Measurements from ENCODE around the gene SLC41A2.
"Not testable (repeated sequence)": the region's sequence is repeated elsewhere in the genome, so short reads cannot be mapped to it uniquely, and the experiment has no call there.

The SLC41A2 gene, protein sequence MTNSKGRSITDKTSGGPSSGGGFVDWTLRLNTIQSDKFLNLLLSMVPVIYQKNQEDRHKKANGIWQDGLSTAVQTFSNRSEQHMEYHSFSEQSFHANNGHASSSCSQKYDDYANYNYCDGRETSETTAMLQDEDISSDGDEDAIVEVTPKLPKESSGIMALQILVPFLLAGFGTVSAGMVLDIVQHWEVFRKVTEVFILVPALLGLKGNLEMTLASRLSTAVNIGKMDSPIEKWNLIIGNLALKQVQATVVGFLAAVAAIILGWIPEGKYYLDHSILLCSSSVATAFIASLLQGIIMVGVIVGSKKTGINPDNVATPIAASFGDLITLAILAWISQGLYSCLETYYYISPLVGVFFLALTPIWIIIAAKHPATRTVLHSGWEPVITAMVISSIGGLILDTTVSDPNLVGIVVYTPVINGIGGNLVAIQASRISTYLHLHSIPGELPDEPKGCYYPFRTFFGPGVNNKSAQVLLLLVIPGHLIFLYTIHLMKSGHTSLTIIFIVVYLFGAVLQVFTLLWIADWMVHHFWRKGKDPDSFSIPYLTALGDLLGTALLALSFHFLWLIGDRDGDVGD

DNA sequence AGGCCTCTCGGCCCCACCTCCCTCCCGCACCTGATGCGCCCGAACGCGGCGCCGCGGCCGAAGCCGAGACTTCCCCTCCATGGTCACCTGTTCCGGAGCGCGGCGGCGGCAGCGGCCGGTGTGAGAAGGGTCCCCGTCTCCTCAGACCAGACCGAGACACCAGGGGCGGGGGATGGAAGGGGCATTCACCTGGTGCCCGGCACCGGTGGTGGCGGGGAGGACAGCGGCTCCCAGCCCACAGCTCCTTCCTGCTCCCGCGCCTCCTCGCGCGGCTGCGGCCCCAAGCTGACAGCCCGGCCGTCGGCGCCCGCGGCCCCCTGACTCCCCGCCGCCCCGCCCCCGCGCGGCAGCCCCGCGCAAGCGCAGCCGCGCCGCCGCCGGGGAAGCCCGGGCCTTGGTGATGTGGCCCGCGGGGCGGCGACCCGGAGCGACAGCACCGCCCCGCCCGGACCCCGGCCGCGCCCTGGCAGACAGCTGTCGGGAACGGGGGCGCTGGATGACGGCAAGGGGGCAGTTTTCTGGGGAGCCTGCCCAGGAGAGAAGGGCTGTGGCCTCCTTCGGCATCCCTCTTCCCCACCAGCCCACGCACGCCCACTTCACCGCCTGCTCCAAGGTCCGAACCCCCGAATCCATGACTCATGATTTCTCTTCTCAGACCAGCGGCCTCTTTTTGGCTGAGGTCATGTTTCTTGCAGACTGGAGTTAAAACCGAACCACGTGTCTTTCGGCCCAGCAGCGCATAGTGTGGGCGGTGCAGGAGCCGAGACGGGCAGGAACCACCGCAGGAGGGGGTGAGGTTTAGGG, at the start of gene SLC41A2:
Gene SLC41A2 (minus strand): TSS at position 290 of the 804 bp plus-strand sequence. CDS start 29,763 bp downstream, outside the sequence.
- DNase-seq (ENCODE audit: low read depth in 2 of 3, low spot score in 1 of 3), result peak; percentile 50 to 70 (median 65)

DNA sequence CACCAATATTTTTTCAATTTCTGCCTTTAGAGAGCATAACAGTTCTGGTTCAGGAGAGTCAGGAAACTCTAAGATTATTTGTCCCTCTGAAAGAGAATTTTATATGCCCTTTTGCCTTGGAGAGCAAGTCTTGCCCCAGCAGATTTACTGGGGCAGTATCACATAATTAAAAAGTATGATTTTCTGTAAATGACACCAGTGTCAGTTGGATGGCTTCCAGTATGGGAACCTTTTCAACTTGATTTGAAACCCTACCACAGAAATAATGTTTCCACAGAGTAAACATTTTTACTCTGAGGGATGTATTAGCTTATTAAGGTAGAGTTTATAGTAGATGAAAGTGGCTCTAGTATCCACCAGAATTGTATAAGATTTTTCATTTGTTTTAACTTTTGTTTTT, 43.4 kb upstream of the SLC41A2 start:
- no peak for DNase-seq (ENCODE audit: low read depth in 2 of 3, low spot score in 1 of 3)

DNA sequence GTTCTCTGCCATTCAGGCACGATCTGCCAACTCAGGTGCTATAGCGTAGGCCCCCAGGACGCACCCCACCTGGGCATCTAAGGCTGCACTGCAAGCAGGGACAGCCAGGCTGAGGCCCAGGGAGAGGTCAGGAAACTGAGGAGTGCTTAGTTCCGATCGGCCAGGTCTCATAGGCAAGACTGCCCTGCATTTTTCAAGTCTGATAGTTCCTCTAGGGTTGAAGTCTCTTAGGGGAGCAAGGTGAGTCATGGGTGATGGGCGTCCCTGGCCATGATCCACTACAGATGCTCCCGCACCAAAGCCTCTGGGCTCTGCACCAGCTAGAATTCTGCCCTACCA, 41.2 kb upstream of the SLC41A2 start:
- no peak for DNase-seq (ENCODE audit: low read depth in 2 of 3, low spot score in 1 of 3)

GRCh38 chr12:104998423-104999346, 40.6 kb upstream of the SLC41A2 start:
- no peak for DNase-seq (ENCODE audit: low read depth in 2 of 3, low spot score in 1 of 3)

DNA sequence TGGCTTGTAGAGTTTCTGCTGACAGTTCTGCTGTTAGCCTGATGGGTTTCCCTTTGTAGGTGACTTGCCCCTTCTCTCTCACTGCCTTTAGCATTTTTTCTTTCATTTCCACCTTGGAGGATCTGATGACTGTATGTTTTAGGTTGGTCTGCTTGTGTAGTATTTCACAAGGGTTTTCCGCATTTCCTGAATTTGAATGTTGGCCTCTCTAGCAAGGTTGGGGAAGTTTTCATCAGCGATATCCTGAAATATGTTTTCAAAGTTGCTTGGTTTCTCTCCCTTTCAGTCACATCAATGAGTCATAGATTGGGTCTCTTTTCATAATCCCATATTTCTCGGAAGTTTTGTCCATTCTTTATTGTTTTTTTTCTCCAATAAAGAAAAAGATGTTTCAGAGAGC, 39.5 kb upstream of the SLC41A2 start:
- no peak for DNase-seq (ENCODE audit: low read depth in 2 of 3, low spot score in 1 of 3)

DNA sequence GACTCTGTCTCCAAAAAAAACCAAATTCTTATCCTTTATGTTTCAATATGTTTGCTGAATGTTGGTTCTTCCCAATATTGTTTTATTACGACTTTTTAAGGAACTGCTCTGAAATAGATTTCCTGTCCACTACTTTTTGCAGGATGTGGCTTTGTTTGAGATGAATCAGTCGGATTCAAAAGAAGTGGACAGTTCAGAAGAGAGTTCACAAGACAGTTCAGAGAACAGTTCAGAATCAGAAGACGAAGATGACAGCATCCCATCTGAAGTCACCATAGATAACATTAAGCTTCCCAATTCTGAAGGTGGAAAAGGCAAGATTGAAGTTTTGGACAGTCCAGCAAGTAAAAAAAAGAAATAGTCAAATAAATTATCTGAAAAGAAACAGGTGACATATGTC, 36.2 kb upstream of the SLC41A2 start:
- no peak for DNase-seq (ENCODE audit: low read depth in 2 of 3, low spot score in 1 of 3)

- no peak for DNase-seq (ENCODE audit: low read depth in 2 of 3, low spot score in 1 of 3)
These were observed 33.6 kb upstream of the SLC41A2 start for GRCh38 chr12:104991565-104992128.

DNA sequence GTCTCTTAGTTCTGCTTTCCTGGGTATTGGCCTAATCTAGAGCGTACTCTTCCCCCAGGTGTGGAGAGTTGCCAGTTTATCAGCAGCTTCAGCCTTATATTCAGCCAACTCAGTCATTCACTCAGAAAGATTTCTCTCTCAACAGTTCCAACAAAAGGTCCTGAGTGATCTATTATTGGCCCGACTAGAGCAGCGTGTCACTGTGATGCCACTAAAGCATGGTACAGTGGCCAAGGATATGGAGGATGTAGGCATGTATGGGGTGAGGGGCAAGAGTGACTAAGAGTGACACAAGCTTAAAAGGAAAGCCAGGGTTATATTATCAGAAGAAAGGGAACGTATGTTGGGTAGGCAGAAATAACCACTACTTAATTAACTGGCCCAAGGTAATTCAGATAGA, 32.9 kb upstream of the SLC41A2 start:
- DNase-seq (ENCODE audit: low read depth in 2 of 3, low spot score in 1 of 3), result no peak

DNA sequence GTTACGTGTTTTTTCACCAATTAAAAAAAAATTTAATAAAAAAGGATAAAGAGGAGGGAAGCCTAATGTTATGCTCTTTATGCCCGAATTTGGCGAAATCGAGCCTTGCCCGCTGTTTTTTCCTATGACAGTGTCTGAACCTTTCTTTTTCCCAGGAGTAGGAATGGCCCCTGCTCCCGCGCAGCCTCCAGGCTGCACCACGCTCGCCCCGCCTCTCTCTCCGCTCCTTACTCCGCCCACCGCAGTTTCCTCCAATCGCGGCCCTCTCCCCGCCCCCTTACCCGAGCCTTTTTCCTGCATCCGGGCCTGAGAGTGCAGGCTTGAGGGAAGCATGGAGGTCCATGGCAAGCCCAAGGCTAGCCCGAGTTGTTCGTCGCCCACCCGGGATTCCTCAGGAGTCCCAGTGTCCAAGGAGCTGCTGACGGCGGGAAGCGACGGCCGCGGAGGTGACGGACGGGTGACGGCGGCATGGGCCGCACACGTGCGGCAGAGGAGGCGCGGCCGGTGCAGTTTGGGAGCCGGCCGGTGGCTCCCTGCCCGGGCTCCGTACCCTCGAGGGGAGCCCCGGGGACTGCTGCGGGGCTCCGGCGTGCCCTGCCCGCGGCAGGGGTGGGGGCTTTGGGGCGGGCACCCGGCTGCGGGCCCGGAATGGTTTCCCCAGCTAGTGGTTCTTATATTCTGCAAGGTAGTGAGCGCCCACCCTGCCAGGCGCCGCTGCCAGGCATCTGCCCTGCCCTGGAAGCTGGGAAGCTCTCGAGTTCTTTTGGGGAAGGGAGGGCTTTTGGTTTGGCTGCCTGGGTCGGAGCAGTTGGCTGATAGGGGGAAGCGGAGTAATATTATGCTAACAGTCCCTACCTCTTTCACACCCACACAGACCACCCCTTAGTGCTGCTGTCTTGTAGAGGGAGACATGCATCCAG, 28.2 kb upstream of the SLC41A2 start, which contains the start of gene NOPCHAP1:
Gene NOPCHAP1 (plus strand): TSS at position 295 of the 920 bp plus-strand sequence. CDS start 37 bp downstream, at position 332.
- peak; percentile 70 to 86 (median 82) for DNase-seq (ENCODE audit: low read depth in 2 of 3, low spot score in 1 of 3)

DNA sequence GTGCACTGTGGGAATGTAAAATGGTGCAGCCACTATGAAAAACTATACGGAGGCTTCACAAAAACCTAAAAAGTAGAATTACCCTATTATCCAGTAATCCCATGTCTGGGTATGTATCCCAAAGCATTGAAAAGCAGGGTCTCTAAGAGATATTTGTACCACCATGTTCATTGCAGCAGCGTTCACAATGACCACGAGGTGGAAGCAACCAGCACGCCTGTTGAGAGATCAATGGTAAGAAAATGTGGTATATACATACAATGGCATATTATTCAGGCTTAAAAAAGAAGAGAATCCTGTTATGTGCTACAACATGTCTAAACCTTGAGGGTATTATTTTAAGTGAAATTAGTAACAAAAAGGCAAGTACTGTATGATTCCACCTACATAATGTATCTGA, 27.1 kb upstream of the SLC41A2 start:
- no peak for DNase-seq (ENCODE audit: low read depth in 2 of 3, low spot score in 1 of 3)

DNA sequence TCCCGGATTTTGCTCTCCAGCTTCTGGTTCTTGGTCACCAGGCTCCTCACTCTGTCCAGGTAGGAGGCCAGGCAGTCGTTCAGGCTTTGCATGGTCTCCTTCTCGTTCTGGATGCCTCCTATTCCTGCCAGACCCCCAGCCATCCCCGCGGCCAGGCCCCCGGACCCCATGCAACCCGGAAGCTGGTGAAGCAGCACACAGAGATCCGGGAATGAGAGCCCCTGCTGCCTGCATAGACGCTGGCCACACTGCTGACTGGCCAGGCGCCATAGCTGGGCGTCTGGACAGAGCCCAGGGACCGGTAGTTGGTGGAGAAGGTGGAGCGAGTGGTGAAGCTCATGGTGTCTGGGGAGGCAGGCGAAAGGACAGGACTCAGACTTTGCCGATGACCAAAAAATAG, 19.6 kb upstream of the SLC41A2 start:
- not testable (repeated sequence) for DNase-seq (ENCODE audit: low read depth in 2 of 3, low spot score in 1 of 3)

- DNase-seq (ENCODE audit: low read depth in 2 of 3, low spot score in 1 of 3), result no peak
These were observed 18.6 kb upstream of the SLC41A2 start for GRCh38 chr12:104976703-104977102.

DNA sequence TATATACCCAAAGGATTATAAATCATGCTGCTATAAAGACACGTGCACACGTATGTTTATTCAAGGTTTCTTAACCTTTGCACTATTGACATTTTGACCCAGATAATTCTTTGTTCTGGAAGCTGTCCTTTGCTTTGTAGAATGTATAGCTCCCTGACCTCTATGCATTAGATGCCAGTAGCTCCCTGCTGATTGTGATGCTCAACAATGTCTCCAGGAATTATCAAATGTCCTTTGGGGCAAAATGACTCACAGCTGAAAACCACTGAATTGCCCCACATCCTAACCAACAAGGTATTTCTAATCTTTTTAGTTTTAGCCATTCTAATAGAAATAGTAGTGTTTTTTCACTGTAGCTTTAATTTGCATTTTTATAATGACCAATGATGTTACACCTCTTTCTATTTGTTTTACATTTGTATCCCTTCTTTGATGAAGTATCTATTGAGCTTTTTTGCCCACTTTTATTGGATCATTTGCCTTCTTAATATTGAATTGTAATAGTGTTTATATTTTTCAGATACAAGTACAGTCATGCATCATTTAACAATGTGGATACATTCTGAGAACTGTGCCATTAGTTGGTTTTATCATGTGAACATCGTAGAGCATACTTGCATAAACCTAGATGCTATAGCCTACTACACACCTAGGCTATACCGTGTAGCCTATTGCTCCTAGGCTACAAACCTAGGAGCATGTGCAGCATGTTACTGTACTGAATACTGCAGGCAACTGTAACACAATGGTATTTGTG, 17.7 kb upstream of the SLC41A2 start:
- DNase-seq (ENCODE audit: low read depth in 2 of 3, low spot score in 1 of 3), result no peak

GRCh38 chr12:104974626-104975290, 16.7 kb upstream of the SLC41A2 start:
- no peak for DNase-seq (ENCODE audit: low read depth in 2 of 3, low spot score in 1 of 3)

DNA sequence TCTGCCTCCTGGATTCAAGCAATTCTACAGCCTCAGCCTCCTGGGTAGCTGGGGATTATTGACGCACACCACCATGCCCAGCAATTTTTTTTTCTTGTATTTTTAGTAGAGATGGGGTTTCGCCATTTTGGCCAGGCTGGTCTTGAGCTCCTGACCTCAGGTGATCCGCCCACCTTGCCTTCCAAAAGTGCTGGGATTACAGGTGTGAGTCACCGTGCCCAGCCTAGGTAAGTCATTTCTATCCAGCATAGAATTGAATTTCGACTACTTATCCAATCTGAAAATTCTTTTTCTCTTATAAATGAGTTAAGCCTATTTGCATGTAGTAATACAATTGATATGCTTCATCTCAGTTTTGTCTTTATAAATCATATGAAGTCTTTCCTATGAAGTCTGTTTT, 15.2 kb upstream of the SLC41A2 start:
- no peak for DNase-seq (ENCODE audit: low read depth in 2 of 3, low spot score in 1 of 3)

GRCh38 chr12:104971306-104971705, 13.2 kb upstream of the SLC41A2 start:
- DNase-seq (ENCODE audit: low read depth in 2 of 3, low spot score in 1 of 3), result no peak

DNA sequence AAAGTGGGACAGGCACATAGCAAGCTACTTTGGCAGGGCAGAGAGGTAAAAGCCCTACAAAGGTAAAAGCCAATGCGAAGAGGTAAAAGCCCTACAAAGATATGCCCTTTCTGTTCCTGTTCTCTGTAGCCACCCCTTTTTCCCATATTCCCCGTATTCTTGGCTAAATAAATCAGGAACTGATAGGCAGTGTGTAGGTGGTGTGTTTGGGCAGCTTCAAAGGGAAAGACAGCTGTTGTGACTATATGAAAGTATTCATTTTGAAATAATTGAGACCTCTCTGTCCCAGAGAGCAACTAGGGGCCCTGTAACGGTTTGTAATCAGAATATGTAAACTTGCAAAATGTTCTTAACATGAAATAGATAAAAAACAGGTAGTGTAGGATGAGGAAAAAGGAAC, 11.3 kb upstream of the SLC41A2 start:
- no peak for DNase-seq (ENCODE audit: low read depth in 2 of 3, low spot score in 1 of 3)

DNA sequence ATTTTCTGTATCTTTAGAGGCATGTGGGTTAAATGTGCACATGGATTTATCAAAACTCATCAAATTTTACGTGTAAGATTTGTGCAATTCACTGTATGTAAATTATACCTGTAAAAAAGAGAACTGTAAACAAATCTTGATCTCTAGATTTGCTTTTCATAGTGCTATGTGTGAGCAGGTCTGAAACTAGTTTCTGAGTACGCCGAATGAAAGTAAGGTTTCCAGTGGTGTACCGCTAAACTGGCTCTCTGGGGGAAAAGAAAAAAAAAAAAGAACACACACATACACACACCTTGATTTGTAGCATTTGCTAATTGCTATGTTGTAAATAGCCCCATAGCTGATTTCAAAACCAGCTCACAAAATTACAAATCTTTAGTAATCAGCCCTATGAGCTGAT, 8.6 kb upstream of the SLC41A2 start:
- DNase-seq (ENCODE audit: low read depth in 2 of 3, low spot score in 1 of 3), result no peak

Data from stimulated activated CD4-positive, alpha-beta T cell treated with anti-CD3 and anti-CD28 coated beads, Interleukin-12 subunit alpha, Interleukin-12 subunit beta, amount 100 ng/mL, for 48 hours (primary cell).